Stimulated activated CD8-positive, alpha-beta memory T cell treated with anti-CD3 and anti-CD28 coated beads, Interleukin-4, amount 100 ng/mL, for 48 hours (primary cell): ENCODE measurements around the gene CDC25B.
"Not testable (repeated sequence)": the region's sequence is repeated elsewhere in the genome, so short reads cannot be mapped to it uniquely, and the experiment has no call there.

Experiments
- DNase-seq: peaks from one replicate; pipeline ENCODE4 v3.0.0-alpha.2; 2020

CDC25B gene

DNA sequence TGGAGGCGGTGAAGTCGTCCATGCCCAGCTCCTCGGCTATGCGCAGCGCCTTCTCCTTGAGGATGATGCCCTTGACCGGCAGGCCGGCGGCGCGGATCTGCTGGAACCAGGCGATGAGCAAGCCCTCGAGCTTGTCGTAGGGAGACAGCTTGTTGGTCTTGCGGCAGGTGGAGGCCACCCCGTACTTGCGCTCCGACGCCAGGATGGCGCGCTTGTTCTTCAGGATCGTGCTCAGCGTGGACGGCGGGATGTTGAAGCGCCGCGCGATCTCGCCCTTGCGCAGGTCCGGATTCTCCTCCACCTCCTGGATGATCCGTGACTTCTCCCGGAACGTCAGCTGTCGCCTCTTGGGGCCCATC lies 10.0 kb upstream of the CDC25B start:
- peak; percentile 65 for DNase-seq

GRCh38 chr20:3786665-3787323 lies 9.3 kb upstream of the CDC25B start, which contains the start of gene CENPB:
Gene CENPB (minus strand): TSS chr20:3786740. CDS start chr20:3786483, 257 bp downstream.
- peak; percentile 94 for DNase-seq

DNA sequence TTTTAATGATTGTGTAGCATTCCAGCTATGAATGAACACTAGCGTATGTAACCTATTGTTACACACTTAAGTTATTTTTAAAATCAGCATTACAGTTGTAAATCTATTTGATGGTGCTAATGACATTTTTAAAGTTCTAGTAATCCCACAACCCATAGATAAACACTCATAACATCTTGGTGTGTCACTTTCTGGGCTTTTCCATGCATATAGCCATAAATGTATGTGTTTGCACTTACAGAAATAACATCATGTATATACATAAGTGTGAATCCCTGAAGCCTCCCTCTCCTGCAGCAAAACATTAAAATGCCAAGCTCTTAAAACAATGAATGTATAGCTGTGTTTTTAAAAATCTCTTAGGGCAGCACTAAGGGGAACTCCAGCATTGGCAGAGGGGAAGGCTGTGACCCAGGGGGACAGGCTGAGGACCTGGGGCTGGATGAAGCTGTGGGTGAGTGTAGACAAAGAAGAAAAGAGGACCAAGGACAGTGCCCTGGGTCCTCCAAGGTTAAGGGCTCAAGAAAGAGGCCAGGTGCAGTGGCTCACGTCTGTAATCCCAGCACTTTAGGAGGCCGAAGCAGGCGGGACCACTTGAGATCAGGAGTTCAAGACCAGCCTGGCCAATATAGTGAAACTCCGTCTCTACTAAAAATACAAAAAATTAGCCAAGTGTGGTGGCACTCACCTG lies 8.6 kb upstream of the CDC25B start:
- no peak for DNase-seq

DNA sequence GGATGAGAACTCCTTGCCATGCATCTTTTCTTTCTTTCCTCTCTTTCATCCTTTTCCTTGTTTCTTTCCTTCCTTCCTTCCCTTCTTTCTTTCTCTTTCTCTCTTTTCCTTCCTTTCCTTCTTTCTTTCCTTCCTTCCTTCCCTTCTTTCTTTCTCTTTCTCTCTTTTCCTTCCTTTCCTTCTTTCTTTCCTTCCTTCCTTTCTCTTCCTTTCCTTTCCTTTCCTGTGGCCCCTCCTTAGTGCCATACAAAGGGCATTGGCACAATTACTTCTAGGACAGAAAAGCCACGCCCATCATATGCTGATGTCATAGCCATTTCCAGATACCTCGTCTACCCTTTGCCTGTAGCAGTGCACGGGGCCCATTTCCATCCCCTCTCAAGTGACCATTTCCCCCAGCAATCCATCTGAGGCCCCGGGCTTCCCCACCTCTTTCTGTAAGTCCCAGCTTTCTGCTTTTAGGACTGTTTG lies 7.4 kb upstream of the CDC25B start:
- DNase-seq, result no peak

- not testable (repeated sequence) for DNase-seq
Measured at GRCh38 chr20:3789201-3789600, 6.9 kb upstream of the CDC25B start.

GRCh38 chr20:3794168-3794567 lies 1.9 kb upstream of the CDC25B start:
- not testable (repeated sequence) for DNase-seq

GRCh38 chr20:3794701-3795420 lies 1.2 kb upstream of the CDC25B start:
- no peak for DNase-seq

DNA sequence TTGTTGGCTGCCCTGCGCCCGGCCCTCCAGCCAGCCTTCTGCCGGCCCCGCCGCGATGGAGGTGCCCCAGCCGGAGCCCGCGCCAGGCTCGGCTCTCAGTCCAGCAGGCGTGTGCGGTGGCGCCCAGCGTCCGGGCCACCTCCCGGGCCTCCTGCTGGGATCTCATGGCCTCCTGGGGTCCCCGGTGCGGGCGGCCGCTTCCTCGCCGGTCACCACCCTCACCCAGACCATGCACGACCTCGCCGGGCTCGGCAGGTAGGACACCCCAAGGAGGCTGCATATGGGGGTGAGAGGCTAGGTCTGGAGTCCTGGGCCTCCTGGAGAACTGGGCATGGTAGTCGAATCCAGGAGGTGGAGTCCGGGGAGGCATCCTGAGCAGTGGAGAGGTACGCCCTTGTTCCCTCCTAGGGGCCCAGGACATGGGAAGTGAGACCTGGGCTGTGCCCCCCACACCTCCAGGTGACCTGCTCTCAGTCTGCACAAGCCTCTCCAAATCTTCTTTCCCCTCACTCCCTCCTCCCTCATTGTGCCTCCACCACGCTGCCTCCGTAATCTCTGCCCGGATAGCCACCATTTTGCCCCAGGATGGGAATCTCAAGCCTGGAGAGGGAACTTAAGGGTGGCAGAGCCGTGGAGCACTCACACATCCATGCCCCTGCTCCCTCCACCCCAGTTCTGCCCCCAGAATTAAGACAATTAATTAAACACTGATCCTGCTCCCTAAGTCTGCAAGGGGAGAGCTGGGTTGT lies 541 bp downstream of the CDC25B start:
- DNase-seq, result no peak

GRCh38 chr20:3797226-3797545 lies 1.1 kb downstream of the CDC25B start:
- DNase-seq, result no peak

- DNase-seq, result peak; percentile 70
Measured at GRCh38 chr20:3797592-3798372, 1.7 kb downstream of the CDC25B start.

DNA sequence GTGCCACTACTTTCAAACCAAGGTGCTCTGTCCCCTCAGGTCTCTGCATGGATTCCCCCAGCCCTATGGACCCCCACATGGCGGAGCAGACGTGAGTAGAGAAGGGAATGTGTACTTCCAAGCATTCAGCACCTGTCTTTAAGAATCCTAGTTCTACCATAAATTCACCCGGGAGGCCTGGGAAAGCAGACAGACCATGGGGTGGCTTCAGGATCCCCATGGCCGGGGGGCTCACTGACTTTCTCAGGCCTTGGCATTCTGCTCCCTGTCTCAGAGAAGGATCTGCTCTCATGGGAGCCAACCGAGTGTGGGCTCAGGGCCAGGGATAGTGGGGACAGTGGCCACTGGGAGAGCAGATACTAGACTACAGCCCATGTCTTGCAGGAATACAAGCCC lies 2.3 kb downstream of the CDC25B start:
- DNase-seq, result no peak

GRCh38 chr20:3798908-3799248 lies 2.8 kb downstream of the CDC25B start:
- DNase-seq, result no peak

DNA sequence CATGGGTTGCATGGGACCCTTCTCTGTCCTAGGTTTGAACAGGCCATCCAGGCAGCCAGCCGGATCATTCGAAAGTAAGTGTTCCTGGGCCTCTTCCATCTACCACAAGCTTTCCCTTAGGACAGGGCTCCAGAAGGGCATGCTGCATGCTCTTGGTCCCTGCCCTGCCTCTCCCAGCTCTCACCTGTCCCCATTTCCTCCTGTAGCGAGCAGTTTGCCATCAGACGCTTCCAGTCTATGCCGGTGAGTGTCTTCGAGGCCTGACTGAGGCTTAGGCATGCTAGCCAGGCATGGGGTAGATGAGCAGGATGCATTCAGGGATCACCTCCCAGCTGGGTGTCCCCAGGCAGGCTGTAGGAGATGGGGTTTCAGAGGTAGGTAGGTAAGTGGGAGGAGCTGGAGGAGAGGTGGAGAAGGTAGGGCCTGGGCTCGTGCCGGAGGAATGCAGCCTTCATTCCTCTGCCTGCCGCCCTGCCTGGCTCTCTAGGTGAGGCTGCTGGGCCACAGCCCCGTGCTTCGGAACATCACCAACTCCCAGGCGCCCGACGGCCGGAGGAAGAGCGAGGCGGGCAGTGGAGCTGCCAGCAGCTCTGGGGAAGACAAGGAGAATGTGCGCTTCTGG lies 4.3 kb downstream of the CDC25B start:
- no peak for DNase-seq

- no peak for DNase-seq
Measured at GRCh38 chr20:3800878-3801260, 4.8 kb downstream of the CDC25B start.

- no peak for DNase-seq
Measured at GRCh38 chr20:3801299-3801698, 5.2 kb downstream of the CDC25B start.

GRCh38 chr20:3801846-3802245 lies 5.7 kb downstream of the CDC25B start:
- DNase-seq, result no peak

- DNase-seq, result no peak
Measured at GRCh38 chr20:3802524-3803239, 6.6 kb downstream of the CDC25B start.

DNA sequence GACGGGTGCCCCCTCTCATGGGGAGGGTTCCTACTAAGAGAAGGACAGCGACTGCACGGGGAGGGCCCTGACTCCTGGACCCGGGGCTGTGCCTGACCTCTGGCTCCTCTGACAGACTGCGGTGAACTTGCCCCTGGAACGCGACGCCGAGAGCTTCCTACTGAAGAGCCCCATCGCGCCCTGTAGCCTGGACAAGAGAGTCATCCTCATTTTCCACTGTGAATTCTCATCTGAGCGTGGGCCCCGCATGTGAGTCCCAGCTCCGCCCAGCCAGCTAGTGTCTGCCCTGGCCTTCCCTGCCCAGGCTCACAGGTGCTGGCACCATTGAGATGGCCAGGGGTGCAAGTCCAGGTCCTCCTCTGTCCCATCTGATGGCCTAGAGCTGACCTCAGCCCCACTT lies 7.2 kb downstream of the CDC25B start:
- no peak for DNase-seq

- no peak for DNase-seq
Measured at GRCh38 chr20:3803854-3804253, 7.7 kb downstream of the CDC25B start.

DNA sequence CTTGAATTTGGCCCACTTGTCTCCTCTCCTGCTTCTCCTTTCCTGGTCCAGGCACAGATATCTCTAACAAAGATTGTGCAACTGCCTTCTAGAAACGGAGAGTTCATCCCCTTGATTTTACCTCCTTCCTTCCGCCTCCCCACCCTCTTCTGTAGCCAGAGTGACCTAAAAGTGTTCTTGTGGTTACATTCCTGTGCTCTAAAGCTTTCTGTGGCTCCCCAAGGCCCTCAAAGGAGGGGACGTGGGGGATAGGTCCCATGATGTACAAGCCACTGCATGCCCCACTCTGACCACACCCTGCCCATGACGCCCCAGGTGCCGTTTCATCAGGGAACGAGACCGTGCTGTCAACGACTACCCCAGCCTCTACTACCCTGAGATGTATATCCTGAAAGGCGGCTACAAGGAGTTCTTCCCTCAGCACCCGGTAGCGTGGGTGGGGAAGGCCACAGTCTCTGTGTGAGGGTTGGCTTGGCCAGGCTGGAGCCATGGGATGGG lies 8.2 kb downstream of the CDC25B start:
- no peak for DNase-seq

- no peak for DNase-seq
Measured at GRCh38 chr20:3804781-3805180, 8.7 kb downstream of the CDC25B start.
